GM12873 (cell line): ENCODE data around the gene MYLK4.

Experiments used
- CTCF ChIP-seq: IDR thresholded peaks from 2 replicates; pipeline ENCODE4 v1.5.1; 2012; ENCODE audit warnings: low read depth, mild to moderate bottlenecking, moderate library complexity, low read length, control low read depth; ENCODE audit not compliant: insufficient read depth; ENCODE audit errors: missing control alignments

The MYLK4 gene

GRCh38 chr6:2775003-2775402, 24.3 kb upstream of the MYLK4 start:
- TF ChIP-seq CTCF: no peak

- no peak for TF ChIP-seq CTCF
Observed at GRCh38 chr6:2773449-2773848, 22.7 kb upstream of the MYLK4 start.

GRCh38 chr6:2772840-2773239, 22.1 kb upstream of the MYLK4 start:
- no peak for TF ChIP-seq CTCF

GRCh38 chr6:2771079-2771478, 20.4 kb upstream of the MYLK4 start:
- TF ChIP-seq CTCF: no peak

- TF ChIP-seq CTCF: no peak
Observed at GRCh38 chr6:2770171-2770570, 19.4 kb upstream of the MYLK4 start.

- no peak for TF ChIP-seq CTCF
Observed at GRCh38 chr6:2768696-2769095, 18.0 kb upstream of the MYLK4 start.

- no peak for TF ChIP-seq CTCF
Observed at GRCh38 chr6:2767657-2768524, 17.2 kb upstream of the MYLK4 start.
